ENCODE results near the gene LPP. TPM values are rescaled to one million over a fixed set of nuclear protein-coding genes. Genes with fewer than 3 reads are reported as not detected.
A peak's percentile ranks its signal among the peaks of the same experiment; 100 is the strongest.

Gene LPP
- total and polyA plus RNA-seq, 5 donors from 2014 or later = 14.5 to 102 (median 21.7) TPM

DNA sequence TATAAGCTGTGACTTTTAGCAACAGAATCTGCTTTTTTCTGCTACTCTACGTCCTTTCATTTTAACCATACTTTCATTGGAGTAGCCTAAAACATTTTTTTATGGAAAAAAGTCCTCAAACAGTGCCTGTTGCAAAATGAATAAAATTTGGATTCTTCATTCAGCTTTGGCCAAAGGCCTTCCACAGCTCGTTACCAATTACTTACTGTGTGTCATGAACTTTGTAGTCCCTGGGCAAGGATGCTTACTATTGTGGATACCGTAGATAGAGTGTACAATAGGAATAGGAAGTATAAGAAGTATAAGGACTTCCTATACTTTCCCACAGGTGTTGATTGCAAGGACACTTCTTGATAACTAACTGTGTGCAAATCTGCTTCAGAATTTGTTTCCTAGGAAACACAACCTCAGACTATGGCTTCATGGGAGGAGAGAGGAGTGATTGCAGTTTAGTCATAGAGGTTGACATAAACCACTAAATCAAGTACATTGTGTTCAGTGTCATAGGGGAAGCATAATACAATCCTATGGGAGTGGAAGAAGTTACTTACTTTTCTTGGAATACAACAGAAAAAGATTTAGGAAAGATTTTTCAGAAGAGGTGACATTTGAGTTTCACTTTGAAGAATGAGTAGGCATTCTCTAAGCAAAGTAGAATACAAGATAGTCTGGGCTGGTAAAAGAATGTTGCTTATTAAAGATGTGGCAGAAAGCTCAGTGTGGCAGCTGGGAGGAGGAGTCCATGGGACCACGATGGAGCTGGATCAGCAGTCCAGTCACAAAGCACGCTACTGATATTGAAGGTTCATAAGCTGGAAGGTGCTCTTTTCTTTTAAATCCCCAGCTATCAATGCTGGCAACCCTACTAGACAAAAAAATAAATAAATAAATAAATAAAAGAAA, 708.1 kb downstream of the LPP start:
- Histone ChIP-seq H3K36me3 (ENCODE audit: control insufficient read depth, insufficient read depth, low read length) (peaks cover 6% of the 10 kb centered on the region), H3K4me3 (ENCODE audit: low read depth, low read length) (no peak overlapping the region), H3K4me1 (ENCODE audit: control insufficient read depth, insufficient read depth, low read length, poor library complexity, severe bottlenecking) (no peaks in the 10 kb centered on the region), H3K9me3 (ENCODE audit: control insufficient read depth in 2 of 2, low read length in 2 of 2) (no peaks in the 10 kb centered on the region), H3K27ac (ENCODE audit: insufficient read depth, low read length, poor library complexity, severe bottlenecking) (no peak overlapping the region), H3K27me3 (ENCODE audit: control insufficient read depth, insufficient read depth, low read length) (no peaks in the 10 kb centered on the region)
- H3K36me3 Mint-ChIP-seq = peaks cover 14% of the 10 kb centered on the region
- no peak for ATAC-seq (ENCODE audit: low read depth in 2 of 2)
- no peak for DNase-seq
- H3K27ac Mint-ChIP-seq = no peak overlapping the region
- H3K9me3 Mint-ChIP-seq = no peaks in the 10 kb centered on the region
- no peak overlapping the region for H3K4me3 Mint-ChIP-seq
- H3K27me3 Mint-ChIP-seq = no peaks in the 10 kb centered on the region
- peaks cover 0 to 5% (median 0%) of the 10 kb centered on the region in 4 donors for H3K4me1 Mint-ChIP-seq

DNA sequence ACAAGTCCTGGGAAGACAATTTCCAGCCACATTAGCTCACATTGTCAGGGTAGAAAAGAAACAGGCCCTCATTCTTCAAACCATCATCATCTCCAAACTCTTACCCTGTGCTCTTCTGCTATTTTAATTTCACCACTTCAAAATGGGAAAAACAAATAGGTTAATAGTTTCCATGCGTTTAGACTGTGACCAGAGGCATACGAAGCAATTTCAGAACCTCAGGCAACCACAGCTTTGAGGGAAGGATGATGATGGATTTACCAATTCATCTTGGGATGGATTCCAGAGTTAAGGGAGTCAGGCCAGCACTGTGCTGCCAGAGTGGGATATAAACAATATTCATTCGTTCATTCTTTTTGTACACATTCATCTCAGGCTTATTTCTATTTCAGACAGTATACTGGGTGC, 710.0 kb downstream of the LPP start:
- DNase-seq = no peak
- Mint-ChIP-seq H3K4me1 (peaks cover 0 to 11% (median 0%) of the 10 kb centered on the region in 4 donors), H3K4me3 (no peak overlapping the region), H3K27ac (no peak overlapping the region), H3K27me3 (no peaks in the 10 kb centered on the region), H3K36me3 (peaks cover 19% of the 10 kb centered on the region), H3K9me3 (no peaks in the 10 kb centered on the region)
- H3K4me3 ChIP-seq (ENCODE audit: low read depth, low read length) = no peak overlapping the region
- peaks cover 11% of the 10 kb centered on the region for H3K36me3 ChIP-seq (ENCODE audit: control insufficient read depth, insufficient read depth, low read length)
- H3K9me3 ChIP-seq (ENCODE audit: control insufficient read depth in 2 of 2, low read length in 2 of 2) = no peaks in the 10 kb centered on the region
- H3K27me3 ChIP-seq (ENCODE audit: control insufficient read depth, insufficient read depth, low read length) = no peaks in the 10 kb centered on the region
- H3K4me1 ChIP-seq (ENCODE audit: control insufficient read depth, insufficient read depth, low read length, poor library complexity, severe bottlenecking) = no peaks in the 10 kb centered on the region
- ATAC-seq (ENCODE audit: low read depth in 2 of 2) = no peak
- H3K27ac ChIP-seq (ENCODE audit: insufficient read depth, low read length, poor library complexity, severe bottlenecking) = no peak overlapping the region

DNA sequence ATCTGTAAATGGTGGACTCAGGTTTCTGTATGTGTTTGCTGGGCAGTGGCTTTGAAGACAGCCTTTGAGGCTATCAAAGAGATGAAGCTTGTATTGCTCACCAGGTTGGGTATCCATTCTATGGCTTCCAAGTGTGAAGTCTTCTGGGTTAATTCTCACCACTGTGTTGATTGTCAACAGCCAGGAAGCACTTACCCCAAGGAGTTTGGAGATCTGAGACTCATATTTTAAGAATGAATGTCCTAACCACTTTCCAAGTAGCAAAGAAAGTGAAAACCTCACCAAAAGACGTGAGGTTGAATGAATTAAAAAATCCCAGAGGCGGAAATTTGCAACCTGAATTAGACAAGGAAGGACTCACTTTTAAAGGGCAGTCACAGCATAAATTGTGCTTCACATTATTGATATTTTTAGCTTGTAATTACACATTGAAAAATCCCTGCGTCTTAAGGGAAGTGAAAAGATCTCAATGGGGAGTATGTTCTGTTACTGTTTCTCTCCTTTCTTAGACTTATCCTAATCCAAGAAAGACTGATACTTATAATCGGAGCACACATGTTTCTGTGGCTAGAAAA, 713.8 kb downstream of the LPP start:
- Mint-ChIP-seq H3K27me3 (no peaks in the 10 kb centered on the region), H3K9me3 (peaks cover 0 to 3% (median 0%) of the 10 kb centered on the region in 7 donors), H3K4me3 (no peak overlapping the region), H3K4me1 (peaks cover 0 to 6% (median 0%) of the 10 kb centered on the region in 4 donors), H3K36me3 (peaks cover 26% of the 10 kb centered on the region), H3K27ac (no peak overlapping the region)
- H3K4me3 ChIP-seq (ENCODE audit: low read depth, low read length) = no peak overlapping the region
- H3K9me3 ChIP-seq (ENCODE audit: control insufficient read depth in 2 of 2, low read length in 2 of 2) = no peaks in the 10 kb centered on the region
- no peak overlapping the region for H3K27ac ChIP-seq (ENCODE audit: insufficient read depth, low read length, poor library complexity, severe bottlenecking)
- no peaks in the 10 kb centered on the region for H3K27me3 ChIP-seq (ENCODE audit: control insufficient read depth, insufficient read depth, low read length)
- peaks cover 16% of the 10 kb centered on the region for H3K36me3 ChIP-seq (ENCODE audit: control insufficient read depth, insufficient read depth, low read length)
- ATAC-seq (ENCODE audit: low read depth in 2 of 2) = no peak
- no peaks in the 10 kb centered on the region for H3K4me1 ChIP-seq (ENCODE audit: control insufficient read depth, insufficient read depth, low read length, poor library complexity, severe bottlenecking)
- DNase-seq = no peak

DNA sequence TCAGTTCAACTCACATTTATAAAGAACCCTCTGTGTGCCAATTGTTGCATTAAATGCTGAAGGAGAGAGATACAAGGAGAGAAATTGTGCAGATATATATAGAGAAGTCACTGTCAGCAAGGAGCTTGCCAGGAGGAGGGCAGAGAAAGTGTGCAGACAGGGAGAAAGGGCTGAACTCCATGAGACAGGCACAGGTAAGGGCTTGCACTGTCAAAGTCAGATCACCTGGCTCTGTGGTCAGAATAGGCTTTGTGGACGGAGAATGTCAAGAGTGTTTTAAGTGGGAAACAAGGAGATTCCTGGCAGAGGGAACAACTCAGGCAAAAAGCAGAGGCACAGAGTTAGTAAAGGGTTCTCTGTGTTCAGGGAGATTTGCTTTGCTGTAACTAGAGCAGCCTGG, 714.8 kb downstream of the LPP start:
- no peaks in the 10 kb centered on the region for H3K27me3 ChIP-seq (ENCODE audit: control insufficient read depth, insufficient read depth, low read length)
- Mint-ChIP-seq H3K27ac (no peak overlapping the region), H3K9me3 (peaks cover 0 to 3% (median 0%) of the 10 kb centered on the region in 7 donors), H3K4me3 (no peak overlapping the region), H3K4me1 (peaks cover 0 to 6% (median 0%) of the 10 kb centered on the region in 4 donors), H3K36me3 (peaks cover 36% of the 10 kb centered on the region), H3K27me3 (no peaks in the 10 kb centered on the region)
- no peak overlapping the region for H3K4me3 ChIP-seq (ENCODE audit: low read depth, low read length)
- H3K4me1 ChIP-seq (ENCODE audit: control insufficient read depth, insufficient read depth, low read length, poor library complexity, severe bottlenecking) = no peaks in the 10 kb centered on the region
- no peak for DNase-seq
- H3K9me3 ChIP-seq (ENCODE audit: control insufficient read depth in 2 of 2, low read length in 2 of 2) = no peaks in the 10 kb centered on the region
- no peak for ATAC-seq (ENCODE audit: low read depth in 2 of 2)
- H3K36me3 ChIP-seq (ENCODE audit: control insufficient read depth, insufficient read depth, low read length) = peaks cover 20% of the 10 kb centered on the region
- no peak overlapping the region for H3K27ac ChIP-seq (ENCODE audit: insufficient read depth, low read length, poor library complexity, severe bottlenecking)

DNA sequence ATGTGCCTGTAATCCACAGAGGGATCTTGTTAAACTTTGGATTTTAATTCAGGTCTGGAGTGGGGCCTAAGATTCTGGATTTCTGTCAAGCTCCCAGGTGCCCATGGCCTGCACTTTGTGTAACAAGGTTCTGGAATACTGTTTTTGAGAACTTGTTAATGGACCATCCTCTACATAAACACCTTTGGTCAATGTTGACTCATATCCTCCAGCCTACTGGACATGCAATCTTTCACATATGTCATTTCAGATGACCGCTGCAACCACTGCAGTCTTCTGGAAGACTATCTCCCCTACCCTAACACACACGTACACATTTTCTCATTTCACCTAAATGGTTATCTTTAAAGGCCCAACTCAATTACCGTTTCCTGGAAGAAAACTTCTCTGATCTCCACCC, 715.7 kb downstream of the LPP start:
- DNase-seq (no peak), ATAC-seq (ENCODE audit: low read depth in 2 of 2) (no peak)
- no peaks in the 10 kb centered on the region for H3K4me1 ChIP-seq (ENCODE audit: control insufficient read depth, insufficient read depth, low read length, poor library complexity, severe bottlenecking)
- H3K4me3 ChIP-seq (ENCODE audit: low read depth, low read length) = no peak overlapping the region
- Mint-ChIP-seq H3K36me3 (peaks cover 38% of the 10 kb centered on the region), H3K27me3 (no peaks in the 10 kb centered on the region), H3K9me3 (peaks cover 0 to 3% (median 0%) of the 10 kb centered on the region in 7 donors), H3K27ac (no peak overlapping the region), H3K4me3 (no peak overlapping the region), H3K4me1 (peaks cover 0 to 6% (median 0%) of the 10 kb centered on the region in 4 donors)
- no peak overlapping the region for H3K27ac ChIP-seq (ENCODE audit: insufficient read depth, low read length, poor library complexity, severe bottlenecking)
- H3K27me3 ChIP-seq (ENCODE audit: control insufficient read depth, insufficient read depth, low read length) = no peaks in the 10 kb centered on the region
- no peaks in the 10 kb centered on the region for H3K9me3 ChIP-seq (ENCODE audit: control insufficient read depth in 2 of 2, low read length in 2 of 2)
- peaks cover 28% of the 10 kb centered on the region for H3K36me3 ChIP-seq (ENCODE audit: control insufficient read depth, insufficient read depth, low read length)

DNA sequence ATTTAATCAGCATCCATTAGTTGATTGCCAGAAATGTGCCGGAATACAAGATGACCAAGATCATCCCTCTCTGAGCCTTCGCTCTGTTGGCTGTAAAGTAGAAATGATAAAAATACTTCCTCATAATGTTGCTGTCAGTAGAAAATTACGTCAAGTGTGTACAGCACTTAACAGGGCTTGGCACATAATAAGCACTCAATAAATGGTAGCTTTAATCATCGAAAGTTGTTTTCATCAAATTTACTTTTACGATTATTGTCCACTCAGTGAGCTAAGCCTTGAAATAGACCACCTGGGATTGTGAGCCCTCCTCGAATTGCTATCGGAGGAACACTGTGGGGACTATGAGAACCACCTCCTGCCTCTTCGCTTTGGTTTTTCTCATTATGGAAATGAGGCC, 716.5 kb downstream of the LPP start:
- peaks cover 0 to 6% (median 0%) of the 10 kb centered on the region in 4 donors for H3K4me1 Mint-ChIP-seq
- H3K9me3 ChIP-seq (ENCODE audit: control insufficient read depth in 2 of 2, low read length in 2 of 2) = no peaks in the 10 kb centered on the region
- ATAC-seq (ENCODE audit: low read depth in 2 of 2) = no peak
- H3K4me3 ChIP-seq (ENCODE audit: low read depth, low read length) = no peak overlapping the region
- no peak overlapping the region for H3K27ac Mint-ChIP-seq
- no peaks in the 10 kb centered on the region for H3K4me1 ChIP-seq (ENCODE audit: control insufficient read depth, insufficient read depth, low read length, poor library complexity, severe bottlenecking)
- H3K9me3 Mint-ChIP-seq = peaks cover 0 to 3% (median 0%) of the 10 kb centered on the region in 7 donors
- H3K36me3 ChIP-seq (ENCODE audit: control insufficient read depth, insufficient read depth, low read length) = peaks cover 32% of the 10 kb centered on the region
- peaks cover 46% of the 10 kb centered on the region for H3K36me3 Mint-ChIP-seq
- DNase-seq = no peak
- no peak overlapping the region for H3K4me3 Mint-ChIP-seq
- H3K27me3 Mint-ChIP-seq = no peaks in the 10 kb centered on the region
- no peaks in the 10 kb centered on the region for H3K27me3 ChIP-seq (ENCODE audit: control insufficient read depth, insufficient read depth, low read length)
- no peak overlapping the region for H3K27ac ChIP-seq (ENCODE audit: insufficient read depth, low read length, poor library complexity, severe bottlenecking)

DNA sequence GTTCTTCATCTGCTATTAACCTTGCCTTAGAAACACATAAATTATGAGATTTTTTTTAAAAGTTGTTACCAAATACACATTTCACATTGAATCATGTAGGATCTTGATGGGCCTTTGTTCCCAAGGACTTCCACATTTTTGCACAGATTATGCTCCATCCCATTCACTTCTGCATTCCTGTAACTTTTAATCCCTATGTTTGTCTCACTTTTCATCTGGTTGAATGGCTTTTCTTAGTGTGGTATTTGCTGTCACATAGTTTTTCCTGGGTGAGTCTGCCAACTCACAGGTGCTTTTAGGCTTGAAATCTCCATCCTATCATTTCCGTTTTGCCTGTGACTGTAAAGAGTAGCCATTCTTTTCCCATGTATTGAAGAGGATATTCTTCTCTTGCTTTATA, 720.6 kb downstream of the LPP start:
- H3K4me1 ChIP-seq (ENCODE audit: control insufficient read depth, insufficient read depth, low read length, poor library complexity, severe bottlenecking) = no peaks in the 10 kb centered on the region
- Mint-ChIP-seq H3K27ac (peak overlapping the region in 2 of 3 donors; percentile 6 to 30), H3K36me3 (peaks cover 37% of the 10 kb centered on the region), H3K27me3 (no peaks in the 10 kb centered on the region), H3K4me3 (no peak overlapping the region), H3K4me1 (no peaks in the 10 kb centered on the region), H3K9me3 (peaks cover 0 to 3% (median 0%) of the 10 kb centered on the region in 7 donors)
- ATAC-seq (ENCODE audit: low read depth in 2 of 2) = no peak
- no peak overlapping the region for H3K27ac ChIP-seq (ENCODE audit: insufficient read depth, low read length, poor library complexity, severe bottlenecking)
- no peaks in the 10 kb centered on the region for H3K27me3 ChIP-seq (ENCODE audit: control insufficient read depth, insufficient read depth, low read length)
- no peak overlapping the region for H3K4me3 ChIP-seq (ENCODE audit: low read depth, low read length)
- DNase-seq = no peak
- peaks cover 27% of the 10 kb centered on the region for H3K36me3 ChIP-seq (ENCODE audit: control insufficient read depth, insufficient read depth, low read length)
- no peaks in the 10 kb centered on the region for H3K9me3 ChIP-seq (ENCODE audit: control insufficient read depth in 2 of 2, low read length in 2 of 2)

All from CD4-positive, CD25-positive, alpha-beta regulatory T cell (primary cell).